GM19468 (cell line): ENCODE measurements around the gene STC2.
"Not testable (repeated sequence)": the region's sequence is repeated elsewhere in the genome, so short reads cannot be mapped to it uniquely, and the experiment has no call there.

Experiments
- ATAC-seq: cut with Tn5 transposase; IDR thresholded peaks from one replicate; pipeline ENCODE4 v1.9.1; 2021; ENCODE audit warnings: mild to moderate bottlenecking, moderate library complexity, moderate number of reproducible peaks; ENCODE audit not compliant: unreplicated experiment; ENCODE audit errors: extremely low read depth

The STC2 gene

DNA sequence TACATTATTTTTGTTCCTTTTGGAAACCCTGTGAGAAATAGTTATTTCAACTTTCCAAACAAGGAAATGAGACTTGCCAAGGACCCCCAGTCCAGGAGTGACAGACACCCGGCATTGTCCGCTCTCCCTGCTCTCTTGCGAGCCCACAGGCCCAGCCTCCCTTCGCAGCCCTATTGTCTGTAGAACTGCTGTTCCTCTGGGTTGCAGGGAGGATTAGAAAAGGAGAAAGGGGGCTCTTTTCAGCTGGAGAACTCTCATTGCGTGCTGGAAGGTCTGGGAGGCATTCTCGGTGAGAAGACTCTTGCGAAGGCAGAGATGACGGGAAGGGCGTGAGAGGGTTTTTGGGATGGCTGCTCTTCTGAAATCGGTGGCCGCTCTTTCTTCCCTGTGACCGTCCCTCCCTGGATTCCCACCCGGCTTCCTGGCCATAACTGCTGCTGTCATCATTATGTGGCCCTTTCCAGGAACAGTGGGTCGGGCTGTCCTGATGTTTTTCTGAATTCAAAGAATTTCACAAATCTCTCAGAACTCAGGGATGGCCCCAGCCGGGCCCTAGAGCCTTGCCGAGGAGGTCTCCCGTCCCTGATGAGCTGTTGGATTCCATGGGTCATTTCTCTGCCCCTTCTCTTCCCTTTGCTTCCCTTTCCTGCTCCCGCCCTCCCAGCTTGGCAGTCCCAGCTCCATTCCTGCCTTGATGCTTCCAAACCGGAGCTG is 29.8 kb downstream of the STC2 start:
- ATAC-seq: no peak

GRCh38 chr5:173297813-173298212 is 30.4 kb downstream of the STC2 start:
- ATAC-seq: no peak

DNA sequence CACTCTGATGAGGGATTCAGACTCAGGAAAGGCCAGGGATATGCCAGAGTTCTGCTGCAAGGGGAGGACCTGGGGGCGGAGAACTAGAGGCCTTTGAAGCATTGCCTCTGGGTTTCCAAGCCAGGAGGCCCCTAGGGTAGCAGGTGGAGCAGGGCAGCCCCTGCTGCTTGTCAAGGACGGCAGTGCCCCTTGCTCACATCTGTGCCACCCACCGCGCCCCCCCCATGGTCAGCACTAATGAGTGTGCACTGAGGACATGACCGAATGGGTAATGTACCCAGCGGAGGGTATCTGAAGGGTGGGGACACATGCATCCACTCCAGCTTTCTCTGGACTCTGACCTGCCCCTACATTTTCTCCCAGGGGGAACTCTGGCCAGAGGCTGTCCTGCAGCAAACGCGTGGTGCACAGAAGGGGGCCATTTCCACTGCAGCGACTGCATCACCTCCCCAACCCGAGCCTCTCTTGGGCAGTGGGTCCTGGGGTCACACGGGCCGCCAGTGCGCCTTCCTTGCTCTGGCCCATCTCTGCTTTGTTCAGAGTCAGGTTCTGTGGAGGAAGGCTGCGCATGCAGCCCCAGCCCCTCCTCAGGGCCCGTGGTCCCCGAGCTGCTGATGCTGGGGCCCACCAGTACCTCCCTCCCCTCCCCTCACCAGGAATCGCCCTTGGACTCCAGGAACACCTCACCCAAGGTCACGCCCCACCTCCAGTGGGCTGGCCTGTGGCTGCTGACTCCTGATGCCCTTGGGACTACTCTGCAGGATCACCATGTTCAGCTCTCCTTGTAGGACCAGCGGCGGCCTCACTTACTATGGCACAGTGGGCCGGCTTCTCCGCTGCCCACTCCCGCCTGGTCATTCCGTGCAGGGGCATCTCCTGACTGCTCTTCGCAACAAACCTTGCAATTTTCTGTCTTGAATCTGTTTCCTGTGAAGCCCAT is 31.2 kb downstream of the STC2 start:
- ATAC-seq: no peak

DNA sequence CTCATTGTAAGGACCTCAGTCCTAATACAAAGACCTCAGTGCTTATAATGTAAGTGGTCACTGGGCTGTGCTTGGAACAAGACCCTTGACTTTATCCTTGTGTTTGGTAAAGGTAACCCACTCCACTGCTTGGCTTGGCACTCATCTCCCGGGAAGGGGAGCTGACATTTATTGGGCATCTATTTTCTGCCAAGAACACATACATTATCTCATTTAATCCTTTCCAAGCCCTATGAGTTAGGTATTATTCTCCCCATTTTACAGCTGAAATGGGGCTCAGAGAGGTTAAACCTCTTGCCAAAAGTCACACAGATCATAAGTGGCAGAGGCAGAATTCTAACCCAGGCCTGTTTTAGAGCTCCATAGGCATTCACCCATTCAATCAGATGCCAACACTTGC is 32.4 kb downstream of the STC2 start:
- ATAC-seq: no peak

- ATAC-seq: no peak
Measured at GRCh38 chr5:173294673-173295320, 33.4 kb downstream of the STC2 start.

GRCh38 chr5:173293817-173294672 is 34.2 kb downstream of the STC2 start:
- no peak for ATAC-seq

DNA sequence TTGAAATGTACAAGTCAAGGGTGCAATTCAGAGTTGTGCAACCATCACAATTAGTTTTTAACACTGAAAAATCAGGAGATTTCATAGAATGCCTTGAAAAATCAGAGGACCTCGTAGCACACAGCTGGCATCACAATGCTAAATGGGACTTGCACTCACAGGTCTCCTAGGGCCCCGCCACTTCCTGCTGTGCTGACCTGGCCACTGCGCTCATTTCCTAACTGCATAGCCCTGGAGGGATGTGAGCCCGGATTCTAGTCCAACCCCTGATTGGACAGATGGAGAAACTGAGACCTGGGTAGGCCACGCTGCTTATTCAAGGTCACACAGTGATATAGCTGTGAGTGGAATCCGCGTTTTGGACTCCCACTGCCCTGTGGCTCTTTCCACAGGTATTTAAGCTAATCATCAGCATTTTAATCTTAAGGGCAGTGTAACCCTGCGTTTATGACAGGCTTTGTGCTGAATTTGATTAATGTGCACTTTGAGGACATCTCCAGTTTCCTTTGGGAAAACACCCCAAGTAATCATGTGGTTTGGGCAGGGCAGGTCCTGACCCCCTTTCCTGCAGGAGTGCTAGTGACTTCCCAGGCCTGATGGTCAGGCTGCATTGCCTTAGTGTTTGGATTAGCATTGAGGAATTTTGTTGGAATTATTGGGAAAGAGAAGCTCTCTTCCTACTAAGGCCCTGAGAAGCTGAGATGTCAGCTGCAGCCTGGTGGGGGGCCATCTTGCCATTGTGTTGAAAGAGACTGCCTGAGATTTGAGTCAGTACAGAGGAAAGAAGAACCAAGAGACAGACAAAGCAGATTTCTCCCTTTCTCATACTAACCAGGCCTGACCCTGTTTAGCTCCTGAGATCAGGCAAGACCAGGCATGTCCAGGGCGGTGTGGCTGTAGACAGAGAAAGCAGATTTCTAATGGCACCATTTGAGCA is 36.2 kb downstream of the STC2 start:
- no peak for ATAC-seq

- no peak for ATAC-seq
Measured at GRCh38 chr5:173290477-173291131, 37.6 kb downstream of the STC2 start.

DNA sequence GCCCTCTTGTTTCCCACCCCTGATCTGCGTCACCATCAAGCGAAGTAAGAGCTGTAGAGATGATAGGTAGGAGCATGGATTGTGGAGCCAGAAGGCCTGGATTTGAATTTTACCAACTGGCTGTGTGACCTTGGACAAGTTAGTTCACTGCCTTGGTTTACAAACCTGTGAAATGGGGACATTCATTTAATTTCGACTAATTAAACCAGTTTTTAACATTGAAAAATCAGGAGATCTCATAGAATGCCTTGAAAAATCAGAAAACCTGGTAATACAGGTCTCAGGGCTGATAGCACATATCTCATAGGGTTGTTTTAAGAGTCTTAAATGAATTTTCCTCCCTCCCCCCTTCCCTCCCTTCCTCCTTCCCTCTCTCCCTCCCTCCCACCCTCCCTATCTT is 38.8 kb downstream of the STC2 start:
- no peak for ATAC-seq

GRCh38 chr5:173288632-173289031 is 39.6 kb downstream of the STC2 start:
- no peak for ATAC-seq

DNA sequence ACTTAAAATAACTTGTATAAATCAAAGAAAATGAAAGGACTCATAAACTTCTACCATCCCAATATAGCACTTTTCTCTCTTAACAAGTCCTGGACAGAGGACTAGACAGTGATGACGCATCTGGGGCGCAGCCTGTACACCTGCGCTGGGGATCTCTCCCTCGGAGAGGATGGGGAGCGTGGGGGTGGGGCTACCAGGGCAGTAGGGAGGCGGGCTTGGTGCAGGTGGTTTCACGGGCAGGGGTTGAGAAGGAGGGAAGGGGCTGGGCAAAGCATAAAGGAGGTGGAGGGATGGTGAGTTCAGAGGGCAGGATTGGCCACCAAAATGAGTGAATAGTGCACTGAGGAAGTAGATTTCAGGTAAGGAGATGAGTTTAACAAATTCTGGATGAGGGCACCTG is 41.1 kb downstream of the STC2 start:
- ATAC-seq: no peak

DNA sequence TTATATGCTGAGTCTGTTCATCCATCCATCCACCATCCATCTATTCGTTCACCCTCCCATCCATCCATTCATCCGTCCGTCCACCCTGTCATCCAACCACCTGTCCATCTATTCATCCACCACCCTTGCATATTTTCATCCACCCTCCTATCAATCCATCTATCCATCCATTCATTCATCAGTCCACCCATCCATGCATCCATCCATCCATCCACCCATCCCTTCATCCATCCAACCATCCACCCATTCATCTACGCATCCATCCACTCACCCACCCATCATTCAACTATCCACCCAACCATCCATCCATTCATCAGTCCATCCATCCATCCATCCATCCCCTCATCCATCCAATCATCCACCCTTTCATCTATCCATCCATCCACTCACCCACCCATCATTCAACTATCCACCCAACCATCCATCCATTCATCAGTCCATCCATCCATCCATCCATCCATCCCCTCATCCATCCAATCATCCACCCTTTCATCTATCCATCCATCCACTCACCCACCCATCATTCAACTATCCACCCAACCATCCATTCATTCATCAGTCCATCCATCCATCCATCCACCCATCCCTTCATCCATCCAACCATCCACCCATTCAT is 43.8 kb downstream of the STC2 start:
- ATAC-seq: not testable (repeated sequence)

DNA sequence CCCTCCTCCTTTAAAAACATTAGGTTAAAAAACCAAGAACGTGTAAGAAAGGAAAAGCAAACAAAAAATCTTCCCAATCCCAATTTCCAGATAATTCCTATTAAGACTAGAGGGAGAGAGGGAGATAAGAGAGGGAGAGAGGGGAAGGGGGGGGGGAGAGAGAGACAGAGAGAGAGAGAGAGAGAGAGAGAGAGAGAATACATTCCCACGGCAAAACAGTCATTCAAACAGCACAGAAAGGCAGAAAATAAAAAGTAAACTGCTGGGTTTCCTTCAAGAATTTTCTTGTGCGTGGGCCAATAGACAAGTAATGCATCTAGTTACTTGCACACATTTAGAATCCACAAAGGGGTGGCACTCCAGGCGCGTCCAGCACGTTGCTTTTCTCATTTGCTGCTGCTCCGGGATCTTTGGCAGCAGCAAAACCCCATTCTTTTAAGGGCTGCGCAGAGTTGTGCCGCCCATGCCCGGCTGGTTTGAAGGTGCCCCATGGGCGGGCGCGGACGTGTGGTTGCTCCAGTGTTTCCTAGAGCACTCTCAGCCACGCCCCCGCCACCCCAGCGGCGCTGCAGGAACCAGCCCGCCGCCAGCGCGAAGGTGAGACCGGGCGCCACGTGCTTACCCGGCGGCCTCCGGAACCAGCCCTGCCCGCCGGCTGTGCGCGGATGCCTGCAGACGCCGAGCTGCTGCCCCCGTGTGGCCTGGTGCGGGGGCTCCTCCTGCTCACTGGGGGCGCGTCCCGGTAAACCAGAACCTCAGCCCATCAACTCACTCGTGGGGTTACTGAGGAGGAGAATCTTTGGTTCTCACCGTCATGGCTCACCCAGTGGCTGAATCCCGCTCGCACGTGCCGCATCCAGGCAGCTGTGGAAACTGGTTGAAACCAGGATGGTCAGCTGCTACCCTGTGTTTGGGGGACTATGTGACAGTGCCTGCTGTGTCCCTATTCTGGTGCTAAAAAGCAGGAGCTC is 44.6 kb downstream of the STC2 start:
- ATAC-seq: no peak

DNA sequence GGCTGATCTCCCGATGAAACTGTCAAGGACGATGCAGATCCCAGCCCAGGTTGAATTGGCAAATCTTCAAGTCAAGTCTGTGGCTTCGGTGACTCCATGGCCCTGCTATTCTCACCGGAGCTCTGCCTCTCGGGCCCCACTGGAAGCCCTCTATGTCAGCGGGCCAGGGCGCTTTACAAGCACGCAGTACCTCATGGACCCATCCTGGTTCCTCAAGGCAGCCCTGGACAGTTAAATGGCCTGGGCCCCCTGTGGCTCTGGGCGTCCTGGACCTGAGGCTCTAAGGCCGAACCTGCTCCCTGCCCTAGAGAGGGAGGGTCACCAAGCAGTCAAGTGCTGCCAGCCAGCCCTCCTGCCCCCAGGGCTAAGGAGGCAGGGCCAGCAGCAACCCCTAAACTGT is 45.3 kb downstream of the STC2 start:
- ATAC-seq: no peak

DNA sequence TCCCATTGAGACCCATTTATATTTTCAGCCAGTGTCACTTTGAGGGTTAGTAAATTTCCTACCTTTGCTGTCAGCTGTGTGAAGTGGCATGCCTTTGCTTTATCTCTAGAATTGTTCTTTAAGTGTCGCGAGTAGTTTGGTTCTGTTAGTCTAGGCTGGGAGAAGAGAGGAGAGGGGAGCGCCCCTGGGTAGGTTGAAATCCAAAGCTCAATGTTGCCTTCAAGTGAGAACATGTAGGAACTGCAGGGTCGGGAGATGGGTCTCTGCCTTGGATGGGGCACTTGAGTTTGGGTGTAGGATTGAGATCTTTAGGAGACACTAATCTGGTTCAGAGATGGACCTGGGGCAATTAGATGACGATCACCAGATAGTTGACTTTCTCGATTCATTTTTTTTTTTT is 46.3 kb downstream of the STC2 start:
- ATAC-seq: no peak

DNA sequence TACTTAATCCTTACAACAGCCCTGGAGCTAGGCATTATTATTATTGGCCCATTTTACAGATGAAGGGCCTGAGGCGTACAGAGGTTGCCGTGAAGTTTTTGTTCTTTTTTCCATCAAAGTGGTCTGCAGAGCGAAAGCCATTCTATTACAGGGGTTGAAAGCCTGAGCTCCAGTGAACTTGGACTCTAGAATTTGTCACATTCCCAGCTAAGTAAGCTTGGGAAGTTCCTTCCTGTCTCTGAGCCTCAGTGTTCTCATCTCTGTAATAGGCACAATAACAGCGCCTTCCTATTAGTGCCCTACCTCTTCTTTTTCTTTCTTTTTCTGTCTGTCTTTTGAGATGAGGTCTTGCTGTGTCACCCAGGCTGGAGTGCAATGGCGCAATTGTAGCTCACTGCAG is 49.0 kb downstream of the STC2 start:
- no peak for ATAC-seq

DNA sequence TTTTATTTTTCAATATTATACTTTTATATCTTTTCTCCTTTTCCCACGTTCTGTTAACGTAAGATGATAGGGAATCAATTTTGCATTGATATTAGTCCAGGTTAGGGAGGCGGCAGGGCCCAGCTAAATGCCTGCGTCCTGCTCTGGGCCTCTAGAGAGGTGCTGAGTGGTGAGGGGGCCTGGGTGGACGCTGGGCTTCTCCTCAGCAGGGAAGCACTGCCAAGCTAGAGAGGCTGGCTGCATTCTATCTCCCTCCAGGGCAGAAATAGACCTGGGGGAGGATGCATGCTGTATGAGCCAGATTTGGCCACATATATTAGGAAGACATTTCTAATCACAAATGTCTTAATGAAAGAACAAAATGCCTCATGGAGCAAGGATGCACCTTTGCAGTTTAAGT is 49.6 kb downstream of the STC2 start:
- no peak for ATAC-seq
